T-cell (primary cell): ENCODE measurements around the gene PCK2. TPM values are rescaled to one million over a fixed set of nuclear protein-coding genes. Genes with fewer than 3 reads are reported as not detected.
A peak's percentile ranks its signal among the peaks of the same experiment; 100 is the strongest.

ENCODE experiments used
- ATAC-seq, 4 experiments: fragments of 200-7000 bp in 3 of 4; fragments of 150-1000 bp in 1 of 4; cut with Tn5 transposase; replicated peaks in 1 of 4; 1 replicate in 3 of 4; 2 replicates in 1 of 4; pipeline ENCODE4 v1.10.0; 2021; ENCODE audit warnings: moderate library complexity in 3 of 4, mild to moderate bottlenecking in 2 of 4, moderate number of reproducible peaks in 1 of 4
- CTCF ChIA-PET, 2 donors: fragments of 300-600 bp; sonication (Branson Sonifier 250); formaldehyde crosslinking; loops; one replicate each; lab custom pipeline; 2022; ENCODE audit warnings: antibody characterized with exemption in 2 of 2; lab: Charles Lee
- POLR2A ChIA-PET, 2 donors: fragments of 300-600 bp; sonication (Branson Sonifier 250); formaldehyde crosslinking; loops; one replicate each; lab custom pipeline; 2022; ENCODE audit warnings: antibody characterized with exemption in 2 of 2; lab: Charles Lee
- DNase-seq, 35 experiments: peaks; one replicate each; pipeline versions ENCODE4 v3.0.0 to v3.0.0-alpha.2; 2013 to 2023
- H3K27ac ChIP-seq: one replicate; pipeline ENCODE4 v1.5.1; 2013; ENCODE audit warnings: low read length
- H3K27me3 ChIP-seq, 2 experiments: replicated peaks in 1 of 2; 1 replicate in 1 of 2; 2 replicates in 1 of 2; pipeline versions ENCODE4 v1.6.1 to v1.7.0; 2013; ENCODE audit warnings: low read length in 1 of 2, mixed read lengths in 1 of 2; ENCODE audit not compliant: control insufficient read depth in 2 of 2, insufficient read depth in 2 of 2; ENCODE audit errors: extremely low read depth in 1 of 2
- H3K36me3 ChIP-seq, 2 donors: 1 replicate in 1 of 2; 2 replicates in 1 of 2; pipeline versions ENCODE4 v1.6.1 to v1.7.0; 2013; ENCODE audit warnings: low read length in 1 of 2; ENCODE audit not compliant: control insufficient read depth in 2 of 2, insufficient read depth in 1 of 2; ENCODE audit errors: extremely low read depth in 1 of 2
- H3K4me1 ChIP-seq, 2 experiments: 1 replicate in 1 of 2; 2 replicates in 1 of 2; pipeline versions ENCODE4 v1.6.1 to v1.7.0; 2013; ENCODE audit warnings: low read length in 2 of 2, mixed read lengths in 1 of 2; ENCODE audit not compliant: insufficient read depth in 2 of 2, control insufficient read depth in 1 of 2; ENCODE audit errors: extremely low read depth in 1 of 2
- H3K4me3 ChIP-seq, 2 donors: 1 replicate in 1 of 2; 2 replicates in 1 of 2; pipeline versions ENCODE4 v1.5.1 to v1.7.0; 2013; ENCODE audit warnings: mild to moderate bottlenecking in 2 of 2, low read length in 1 of 2, moderate library complexity in 1 of 2; ENCODE audit not compliant: control insufficient read depth in 1 of 2; ENCODE audit errors: extremely low read depth in 1 of 2
- H3K9me3 ChIP-seq: 2 replicates; pipeline ENCODE4 v1.7.0; 2013
- H3K27ac Mint-ChIP-seq, 2 donors: one replicate each; pipeline ENCODE4 v1.8.0; 2020 to 2021; ENCODE audit warnings: mild to moderate bottlenecking in 2 of 2, mixed read lengths in 2 of 2
- H3K27me3 Mint-ChIP-seq, 2 donors: one replicate each; pipeline ENCODE4 v1.8.0; 2021 to 2022; ENCODE audit warnings: mixed read lengths in 2 of 2
- H3K36me3 Mint-ChIP-seq: one replicate; pipeline ENCODE4 v1.8.0; 2021; ENCODE audit warnings: mixed read lengths
- H3K4me1 Mint-ChIP-seq, 3 donors: one replicate each; pipeline ENCODE4 v1.8.0; 2020 to 2022; ENCODE audit warnings: mixed read lengths in 3 of 3, mild to moderate bottlenecking in 1 of 3
- H3K4me3 Mint-ChIP-seq, 3 donors: one replicate each; pipeline ENCODE4 v1.8.0; 2020 to 2022; ENCODE audit warnings: mild to moderate bottlenecking in 3 of 3, mixed read lengths in 3 of 3, moderate library complexity in 3 of 3
- H3K9me3 Mint-ChIP-seq, 3 donors: one replicate each; pipeline ENCODE4 v1.8.0; 2020 to 2022; ENCODE audit warnings: mixed read lengths in 3 of 3
- WGBS: methylation state at CpG from one replicate; pipeline ENCODE4 v1.1.5; 2013; ENCODE audit warnings: missing lambda C conversion rate; ENCODE audit not compliant: insufficient coverage; 5-methylcytosine and 5-hydroxymethylcytosine counted together
- total RNA-seq, 35 experiments: library from RNA in 6 of 35; stranded (reverse) in 6 of 35; fragments of 120-200 nt in 1 of 35; gene quantifications; one replicate each; pipeline versions ENCODE4 v1.2.1 to v1.2.4 and lab custom pipeline; 2013 to 2026

The PCK2 gene
- total RNA-seq, 5 donors from 2014 or later (not counting 1 experiment from before 2014, with no cell fraction given), result 11.8 to 35.5 (median 29.4) TPM

GRCh38 chr14:24115422-24116127 lies 21.5 kb downstream of the PCK2 start:
- POLR2A ChIA-PET, result interaction anchor here (0.6 to 2.4 kb wide), 21 partner anchors 8 to 1278 kb away, joined by 3 to 23 read pairs (median 5); partner anchors contain the start of genes IPO4 (in 2 of the 2), PSME2 (in 2 of the 2), RNF31 (in 2 of the 2) and EMC9 (in 1 of the 2)
- Mint-ChIP-seq H3K9me3 (no peaks in the 10 kb centered on the region), H3K4me1 (peaks cover 30 to 40% (median 31%) of the 10 kb centered on the region in 3 donors), H3K27ac (peak overlapping the region; percentile 98), H3K27me3 (no peaks in the 10 kb centered on the region), H3K36me3 (peaks cover 41% of the 10 kb centered on the region), H3K4me3 (peak overlapping the region; percentile 90 to 94 (median 93))
- H3K27ac ChIP-seq, result peak overlapping the region; percentile 99
- H3K9me3 ChIP-seq, result no peaks in the 10 kb centered on the region
- ATAC-seq, result no peak
- peaks cover 12 to 31% of the 10 kb centered on the region in 2 experiments for H3K4me1 ChIP-seq
- H3K36me3 ChIP-seq, result peaks cover 0 to 42% of the 10 kb centered on the region in 2 donors
- DNase-seq, result no peak
- H3K4me3 ChIP-seq, result peak overlapping the region; percentile 94 to 99
- 3% methylated on average over 10 of the region's 14 CpGs for WGBS
- no peaks in the 10 kb centered on the region for H3K27me3 ChIP-seq
- CTCF ChIA-PET, result interaction anchor here (0.6 to 2.6 kb wide), 15 partner anchors 16 to 321 kb away, joined by 3 to 24 read pairs (median 5); partner anchors contain the start of genes IRF9 (in 2 of the 2), DHRS4 (in 1 of the 2), EMC9 (in 1 of the 2) and FITM1 (in 1 of the 2)

- Mint-ChIP-seq H3K27ac (peak overlapping the region; percentile 98), H3K36me3 (peaks cover 44% of the 10 kb centered on the region), H3K9me3 (no peaks in the 10 kb centered on the region), H3K4me3 (peak overlapping the region; percentile 90 to 94 (median 93)), H3K4me1 (peaks cover 29 to 39% (median 30%) of the 10 kb centered on the region in 3 donors), H3K27me3 (no peaks in the 10 kb centered on the region)
- peak overlapping the region; percentile 94 to 99 for H3K4me3 ChIP-seq
- H3K36me3 ChIP-seq, result peaks cover 0 to 49% of the 10 kb centered on the region in 2 donors
- no peak for ATAC-seq
- H3K27ac ChIP-seq, result no peak overlapping the region
- no peaks in the 10 kb centered on the region for H3K27me3 ChIP-seq
- ChIA-PET POLR2A (interaction anchor here (0.6 to 2.2 kb wide), 8 partner anchors 10 to 126 kb away, joined by 3 to 10 read pairs (median 4); partner anchors contain the start of genes IRF9 (in 1 of the 2), PSME2 (in 1 of the 2) and TINF2 (in 1 of the 2)), CTCF (interaction anchor here (0.6 to 2.5 kb wide), 6 partner anchors 10 to 1461 kb away, joined by 3 to 20 read pairs (median 4); partner anchors contain the start of gene IRF9 (in 2 of the 2))
- 67% methylated on average over 1 of the region's 6 CpGs for WGBS
- no peak for DNase-seq
- peaks cover 12 to 31% of the 10 kb centered on the region in 2 experiments for H3K4me1 ChIP-seq
- no peaks in the 10 kb centered on the region for H3K9me3 ChIP-seq
Observed at GRCh38 chr14:24116128-24116814, 22.2 kb downstream of the PCK2 start.

GRCh38 chr14:24117179-24117578 lies 23.1 kb downstream of the PCK2 start:
- H3K27me3 ChIP-seq, result no peaks in the 10 kb centered on the region
- ATAC-seq (no peak), DNase-seq (no peak)
- H3K9me3 ChIP-seq, result no peaks in the 10 kb centered on the region
- peak overlapping the region in 1 of 3 donors; percentile 94 for H3K4me3 Mint-ChIP-seq
- H3K36me3 Mint-ChIP-seq, result peaks cover 49% of the 10 kb centered on the region
- ChIA-PET POLR2A (interaction anchor here (0.5 to 0.9 kb wide), 3 partner anchors 9 to 161 kb away, joined by 3 to 7 read pairs (median 4); partner anchors contain the start of gene IRF9 (in 1 of the 2)), CTCF (interaction anchor here (0.9 to 1.3 kb wide), 4 partner anchors 9 to 45 kb away, joined by 3 to 5 read pairs (median 4); partner anchors contain the start of gene IRF9 (in 1 of the 2))
- H3K27ac ChIP-seq, result no peak overlapping the region
- H3K36me3 ChIP-seq, result peaks cover 0 to 57% of the 10 kb centered on the region in 2 donors
- no peaks in the 10 kb centered on the region for H3K9me3 Mint-ChIP-seq
- H3K4me1 Mint-ChIP-seq, result peaks cover 29 to 39% (median 30%) of the 10 kb centered on the region in 3 donors
- H3K4me3 ChIP-seq, result no peak overlapping the region
- peaks cover 12 to 31% of the 10 kb centered on the region in 2 experiments for H3K4me1 ChIP-seq
- 100% methylated on average over 1 of the region's 6 CpGs for WGBS
- no peaks in the 10 kb centered on the region for H3K27me3 Mint-ChIP-seq
- H3K27ac Mint-ChIP-seq, result no peak overlapping the region

GRCh38 chr14:24119691-24120090 lies 25.6 kb downstream of the PCK2 start:
- peaks cover 3 to 81% of the 10 kb centered on the region in 2 donors for H3K36me3 ChIP-seq
- ATAC-seq, result no peak
- CTCF ChIA-PET, result interaction anchor here in 1 of 2 donors (0.6 kb wide), 3 partner anchors 11 to 1137 kb away, joined by 3 to 5 read pairs (median 3); partner anchors contain the start of gene AJUBA
- H3K4me1 ChIP-seq, result peaks cover 12 to 24% of the 10 kb centered on the region in 2 experiments
- no peaks in the 10 kb centered on the region for H3K9me3 ChIP-seq
- 86% methylated on average over 4 of the region's 6 CpGs for WGBS
- H3K9me3 Mint-ChIP-seq, result no peaks in the 10 kb centered on the region
- no peak overlapping the region for H3K4me3 Mint-ChIP-seq
- H3K27me3 Mint-ChIP-seq, result no peaks in the 10 kb centered on the region
- H3K27me3 ChIP-seq, result no peaks in the 10 kb centered on the region
- peaks cover 68% of the 10 kb centered on the region for H3K36me3 Mint-ChIP-seq
- H3K4me1 Mint-ChIP-seq, result peaks cover 29 to 37% (median 30%) of the 10 kb centered on the region in 3 donors
- no peak overlapping the region for H3K27ac ChIP-seq
- POLR2A ChIA-PET, result interaction anchor here in 1 of 2 donors (0.6 kb wide), 1 partner anchor 43 kb away, joined by 3 read pairs; no protein-coding TSS in a partner anchor
- no peak overlapping the region for H3K27ac Mint-ChIP-seq
- no peak overlapping the region for H3K4me3 ChIP-seq
- DNase-seq, result no peak

GRCh38 chr14:24121210-24121609 lies 27.1 kb downstream of the PCK2 start:
- Mint-ChIP-seq H3K9me3 (no peaks in the 10 kb centered on the region), H3K36me3 (peaks cover 61% of the 10 kb centered on the region), H3K4me3 (no peak overlapping the region), H3K4me1 (peaks cover 17 to 25% (median 18%) of the 10 kb centered on the region in 3 donors), H3K27ac (no peak overlapping the region), H3K27me3 (no peaks in the 10 kb centered on the region)
- Histone ChIP-seq H3K27me3 (no peaks in the 10 kb centered on the region), H3K36me3 (peaks cover 3 to 80% of the 10 kb centered on the region in 2 donors), H3K4me3 (no peak overlapping the region), H3K4me1 (peaks cover 6 to 14% of the 10 kb centered on the region in 2 experiments), H3K27ac (no peak overlapping the region), H3K9me3 (no peaks in the 10 kb centered on the region)
- DNase-seq, result no peak
- 90% methylated on average over 3 of the region's 8 CpGs for WGBS
- CTCF ChIA-PET, result interaction anchor here in 1 of 2 donors (1.7 kb wide), 1 partner anchor 13 kb away, joined by 6 read pairs; no protein-coding TSS in a partner anchor
- POLR2A ChIA-PET, result no interaction called here
- no peak for ATAC-seq
